GM21515 (cell line): ENCODE measurements around the gene FBXW5.
A peak's percentile ranks its signal among the peaks of the same experiment; 100 is the strongest.

Experiments
- ATAC-seq: cut with Tn5 transposase; IDR thresholded peaks from one replicate; pipeline ENCODE4 v1.9.1; 2021; ENCODE audit not compliant: unreplicated experiment

The FBXW5 gene

DNA sequence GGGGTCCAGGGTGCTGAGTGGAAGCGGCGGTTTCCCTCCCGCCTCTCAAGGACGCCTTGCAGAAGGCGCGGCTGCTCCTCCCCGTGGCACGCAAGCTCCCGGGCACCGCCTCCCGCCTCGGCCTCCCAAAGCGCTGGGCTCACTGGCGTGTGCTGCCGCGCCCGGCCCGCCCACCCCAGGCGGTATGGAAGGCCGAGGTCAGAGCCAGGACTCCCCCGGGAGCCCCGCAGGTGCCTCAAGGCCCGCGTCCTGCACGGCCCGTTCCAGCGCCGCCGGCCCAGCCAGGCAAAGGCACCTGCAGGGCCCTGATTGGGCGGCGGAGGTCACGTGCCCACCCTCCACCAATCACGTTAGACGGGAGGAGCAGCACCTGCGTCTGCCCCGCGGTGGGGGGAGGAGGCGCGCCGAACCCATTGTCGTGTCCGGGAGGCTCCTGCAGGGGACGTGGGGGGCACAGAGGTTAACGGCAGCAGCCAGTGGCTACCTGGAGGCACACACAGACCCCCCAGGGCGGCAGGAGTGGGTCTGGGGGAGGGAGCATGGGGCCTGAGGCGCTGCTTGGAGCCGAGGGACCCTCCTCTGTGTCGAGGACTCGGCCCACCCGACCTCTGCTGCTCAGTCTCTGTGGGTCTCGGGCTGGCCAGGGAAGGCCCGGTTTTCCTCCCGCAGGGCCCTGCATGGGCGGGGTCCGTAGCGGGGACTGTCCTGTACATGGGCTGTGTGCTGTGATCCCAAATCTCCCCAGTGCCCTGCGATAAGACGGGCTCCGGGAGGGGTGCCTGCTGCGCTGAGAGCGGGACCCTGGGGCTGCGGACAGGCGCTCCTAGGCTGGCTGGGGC lies 5.5 kb upstream of the FBXW5 start:
- ATAC-seq: no peak

DNA sequence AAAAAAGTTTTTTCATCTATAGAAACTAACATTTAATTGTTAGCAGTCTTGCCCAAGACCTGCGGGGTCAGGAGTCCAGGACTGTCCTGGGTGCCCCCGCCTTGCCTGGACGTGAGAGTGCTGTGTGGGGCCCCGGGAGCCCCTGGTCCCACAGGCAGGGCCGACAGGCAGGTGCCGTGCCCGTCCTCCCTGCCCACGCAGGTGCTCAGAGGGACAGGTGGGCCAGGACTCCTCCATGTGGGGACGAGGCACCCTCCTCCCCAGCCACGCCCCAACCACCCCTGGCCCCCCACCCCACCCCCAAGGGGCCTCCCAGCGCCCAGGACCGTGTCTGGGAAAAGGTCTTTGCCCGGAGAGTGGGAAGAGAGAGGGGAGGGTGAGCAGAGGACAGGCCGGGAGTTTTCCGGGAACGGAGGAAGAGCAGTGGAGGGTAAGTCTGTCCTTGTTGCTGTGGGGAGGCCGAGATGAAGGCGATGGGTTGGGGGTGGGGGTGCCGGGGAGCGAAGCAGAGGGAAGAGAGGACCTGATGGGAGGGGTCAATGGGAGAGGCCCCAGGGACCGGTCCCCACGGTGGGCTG lies 4.8 kb upstream of the FBXW5 start:
- no peak for ATAC-seq

DNA sequence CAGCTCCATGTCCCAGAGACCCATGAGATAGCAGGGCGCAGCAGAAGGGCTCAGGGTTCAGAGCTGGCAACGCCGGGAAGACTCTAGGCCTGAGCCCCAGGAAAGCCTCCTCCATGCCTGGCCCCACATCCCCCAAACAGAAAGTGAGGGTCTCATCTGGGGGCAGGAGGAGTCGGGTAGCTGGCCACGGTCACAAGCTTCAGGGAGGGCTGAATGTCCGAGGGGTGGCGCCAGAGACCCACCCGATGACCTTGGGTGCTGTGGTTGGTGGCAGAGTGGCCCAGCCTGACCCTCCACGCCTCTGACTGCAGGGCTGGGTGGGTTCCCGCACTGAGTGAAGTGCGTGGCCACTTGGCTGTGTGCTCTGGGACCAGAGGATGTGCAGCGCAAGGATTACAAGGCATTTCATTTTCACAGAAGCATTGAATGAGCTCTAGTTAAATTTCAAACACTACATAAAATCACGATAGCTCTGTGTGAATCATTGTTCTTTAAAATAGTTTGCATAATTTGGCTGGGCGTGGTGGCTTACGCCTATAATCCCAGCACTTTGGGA lies 3.5 kb upstream of the FBXW5 start:
- no peak for ATAC-seq

DNA sequence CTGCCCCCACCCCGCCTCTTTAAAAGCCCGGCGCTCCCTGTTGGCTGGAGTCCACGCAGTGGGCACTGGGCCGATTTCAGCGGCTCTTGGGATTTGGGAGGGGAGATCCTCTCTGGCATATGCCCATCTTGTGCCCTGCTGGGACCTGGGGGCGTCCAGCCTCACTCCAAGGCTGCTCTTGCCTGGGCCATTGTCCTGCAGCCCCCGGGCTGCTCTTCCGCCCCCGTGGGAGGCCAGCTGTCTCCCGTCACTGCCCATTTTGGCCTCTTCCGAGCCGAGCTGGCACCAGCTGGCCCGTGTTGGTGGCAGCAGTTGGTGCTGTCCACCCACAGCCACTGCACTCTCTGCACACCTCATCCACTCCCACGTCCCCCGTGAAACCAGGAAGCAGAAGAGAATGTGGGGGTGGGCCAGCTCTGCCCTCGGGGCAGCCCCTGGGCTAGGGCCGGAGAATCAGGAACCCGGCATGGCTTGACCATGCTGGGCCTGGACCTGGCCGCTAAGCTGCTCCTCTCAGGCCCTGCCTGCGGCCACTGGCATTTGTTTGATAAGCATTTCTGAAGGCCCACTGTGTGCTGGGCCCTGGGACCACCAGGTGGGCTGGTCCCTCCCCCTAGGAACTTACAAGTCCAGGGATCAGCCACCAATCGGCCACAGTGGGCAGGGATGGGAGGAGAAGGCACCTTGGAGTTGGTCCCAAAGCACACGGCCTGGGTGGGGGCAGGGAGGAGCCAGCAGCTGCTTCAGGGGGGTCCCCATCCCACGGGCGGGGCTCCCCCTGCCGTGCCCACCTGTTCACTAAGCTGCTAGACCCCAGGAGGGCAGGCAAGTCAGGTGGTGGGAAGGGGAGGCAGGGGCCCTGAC lies 2.7 kb upstream of the FBXW5 start:
- no peak for ATAC-seq

DNA sequence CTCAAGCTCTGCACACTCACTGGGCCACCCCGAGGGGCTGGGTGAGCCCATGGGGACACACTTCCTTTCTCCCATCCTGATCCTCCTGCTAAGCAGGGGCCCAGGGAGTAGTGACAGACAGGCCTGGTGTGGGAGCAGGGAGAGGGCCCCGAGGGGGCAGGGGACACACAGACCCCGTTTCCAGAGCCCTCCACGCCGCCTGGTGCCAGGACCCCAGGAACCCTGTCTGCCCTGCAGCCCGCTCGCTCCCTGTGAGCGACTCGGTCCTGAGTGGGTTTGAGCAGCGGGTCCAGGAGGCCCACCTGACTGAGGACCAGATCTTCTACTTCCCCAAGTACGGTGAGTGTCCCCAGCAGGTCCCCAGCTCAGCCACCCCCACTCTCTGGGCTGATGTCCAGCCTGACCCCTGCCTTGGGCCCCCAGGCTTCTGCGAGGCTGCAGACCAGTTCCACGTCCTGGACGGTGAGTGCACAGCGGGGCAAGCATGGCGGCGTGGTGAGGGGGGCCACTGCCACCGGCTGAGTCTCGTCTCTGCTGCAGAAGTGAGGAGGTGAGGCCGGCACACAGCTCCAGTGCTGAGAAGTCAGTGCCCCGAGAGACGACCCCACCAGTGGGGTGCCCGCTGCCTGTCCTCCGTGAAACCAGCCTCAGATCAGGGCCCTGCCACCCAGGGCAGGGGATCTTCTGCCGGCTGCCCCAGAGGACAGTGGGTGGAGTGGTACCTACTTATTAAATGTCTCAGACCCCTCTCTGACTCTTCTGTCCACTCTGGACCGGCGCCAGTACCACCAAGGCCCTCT lies 1.9 kb upstream of the FBXW5 start:
- no peak for ATAC-seq

DNA sequence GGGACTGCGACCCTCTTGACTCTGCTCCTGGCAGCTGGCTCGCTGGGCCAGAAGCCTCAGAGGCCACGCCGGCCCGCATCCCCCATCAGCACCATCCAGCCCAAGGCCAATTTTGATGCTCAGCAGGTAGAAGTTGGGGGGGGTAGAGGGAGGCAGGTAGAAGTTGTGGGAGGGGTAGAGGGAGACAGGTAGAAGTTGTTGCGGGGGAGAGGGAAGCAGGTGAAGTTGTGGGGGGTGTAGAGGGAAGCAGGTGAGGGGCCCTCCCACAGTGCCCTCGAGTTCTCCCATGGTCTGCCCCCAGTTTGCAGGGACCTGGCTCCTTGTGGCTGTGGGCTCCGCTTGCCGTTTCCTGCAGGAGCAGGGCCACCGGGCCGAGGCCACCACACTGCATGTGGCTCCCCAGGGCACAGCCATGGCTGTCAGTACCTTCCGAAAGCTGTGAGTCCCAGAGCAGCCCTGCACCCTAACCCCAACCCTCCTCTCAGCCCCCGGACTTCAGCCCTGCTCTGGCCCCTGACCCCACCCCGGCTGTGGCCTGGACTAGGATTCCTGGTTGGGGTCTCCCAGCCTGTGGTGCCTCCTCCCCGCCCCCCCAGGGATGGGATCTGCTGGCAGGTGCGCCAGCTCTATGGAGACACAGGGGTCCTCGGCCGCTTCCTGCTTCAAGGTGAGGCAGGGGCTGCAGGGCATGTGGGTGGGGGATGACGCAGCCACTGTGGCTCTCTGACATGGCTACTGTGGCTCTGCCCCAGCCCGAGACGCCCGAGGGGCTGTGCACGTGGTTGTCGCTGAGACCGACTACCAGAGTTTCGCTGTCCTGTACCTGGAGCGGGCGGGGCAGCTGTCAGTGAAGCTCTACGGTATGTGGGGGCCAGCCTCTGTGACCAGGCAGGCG lies 1.0 kb upstream of the FBXW5 start:
- no peak for ATAC-seq

DNA sequence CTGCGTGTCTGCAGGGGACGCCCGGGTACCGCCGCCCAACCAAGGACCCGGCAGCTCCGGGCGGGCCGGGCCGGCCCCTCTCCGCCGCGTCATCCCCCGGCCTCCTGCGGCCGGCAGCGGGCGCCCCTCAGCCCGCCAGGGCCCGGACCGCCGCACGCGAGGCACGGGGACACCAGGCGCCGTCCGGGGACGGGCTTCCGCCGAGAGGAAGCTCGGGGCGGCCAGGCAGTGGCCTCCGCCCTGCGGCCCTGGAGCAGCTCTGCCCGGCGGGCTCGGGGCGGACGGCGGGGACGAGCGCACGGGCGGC lies 373 bp downstream of the FBXW5 start:
- peak; percentile 35 for ATAC-seq

DNA sequence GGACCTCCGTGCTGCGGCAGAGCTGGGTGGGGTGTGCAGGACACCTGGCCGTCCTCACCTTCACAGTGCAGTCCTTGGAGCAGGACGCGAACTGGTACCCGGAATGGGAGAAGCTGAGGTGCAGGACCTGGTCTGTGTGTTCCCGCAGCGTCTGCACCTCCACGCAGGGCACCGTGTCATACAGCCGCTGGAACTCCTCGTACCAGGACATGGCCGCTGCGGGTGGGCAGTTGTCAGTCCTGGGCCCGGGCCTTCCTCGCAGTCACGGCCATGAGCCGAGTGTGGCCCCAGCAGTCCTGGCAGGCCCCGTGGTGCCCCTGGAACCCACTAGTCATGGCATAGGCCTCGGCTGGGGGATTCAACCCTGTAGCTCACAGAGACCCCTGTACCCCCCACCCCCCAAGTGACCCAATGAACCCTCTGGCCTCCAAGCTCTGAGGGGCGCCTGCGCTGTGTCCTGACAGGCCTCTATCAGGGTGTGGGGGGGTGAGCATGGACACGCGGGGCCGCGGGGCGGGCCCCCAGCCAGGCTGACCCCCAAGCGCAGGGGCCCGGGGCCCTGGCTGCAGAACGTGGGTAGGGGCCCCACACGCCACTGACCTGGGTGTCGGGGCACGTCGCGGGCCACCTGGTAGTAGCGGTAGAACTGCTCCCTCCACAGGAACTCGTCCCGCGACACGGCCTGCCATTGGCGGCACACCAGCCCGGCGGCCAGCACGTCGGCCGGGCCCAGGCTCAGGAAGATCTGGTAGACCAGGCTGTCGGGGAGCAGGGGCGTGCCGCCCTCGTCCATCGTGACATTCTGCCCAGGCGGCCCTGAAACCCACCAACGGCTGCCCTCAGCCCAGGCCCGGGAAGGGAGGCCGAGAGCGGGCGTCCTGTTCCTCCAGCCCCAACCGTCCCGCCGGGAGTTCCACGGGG lies 987 bp downstream of the FBXW5 start:
- peak; percentile 8 for ATAC-seq

DNA sequence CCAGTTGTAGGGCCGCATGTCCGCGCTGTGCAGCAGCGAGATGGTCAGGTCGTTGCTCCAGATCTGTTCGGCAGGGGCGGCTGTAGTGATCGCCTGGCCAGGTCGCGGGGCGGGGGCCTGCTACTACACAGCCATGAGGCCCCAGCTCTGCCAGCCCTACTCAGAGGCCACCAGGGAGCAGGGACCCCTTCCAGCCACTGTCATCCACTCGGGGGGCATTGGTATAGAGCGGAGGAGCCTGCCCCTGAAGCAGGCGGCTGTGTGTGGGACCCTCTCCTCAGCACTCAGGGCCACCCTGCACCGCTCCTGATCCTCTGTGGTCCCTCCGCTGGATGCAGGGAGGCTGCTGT lies 1.7 kb downstream of the FBXW5 start:
- ATAC-seq: no peak

DNA sequence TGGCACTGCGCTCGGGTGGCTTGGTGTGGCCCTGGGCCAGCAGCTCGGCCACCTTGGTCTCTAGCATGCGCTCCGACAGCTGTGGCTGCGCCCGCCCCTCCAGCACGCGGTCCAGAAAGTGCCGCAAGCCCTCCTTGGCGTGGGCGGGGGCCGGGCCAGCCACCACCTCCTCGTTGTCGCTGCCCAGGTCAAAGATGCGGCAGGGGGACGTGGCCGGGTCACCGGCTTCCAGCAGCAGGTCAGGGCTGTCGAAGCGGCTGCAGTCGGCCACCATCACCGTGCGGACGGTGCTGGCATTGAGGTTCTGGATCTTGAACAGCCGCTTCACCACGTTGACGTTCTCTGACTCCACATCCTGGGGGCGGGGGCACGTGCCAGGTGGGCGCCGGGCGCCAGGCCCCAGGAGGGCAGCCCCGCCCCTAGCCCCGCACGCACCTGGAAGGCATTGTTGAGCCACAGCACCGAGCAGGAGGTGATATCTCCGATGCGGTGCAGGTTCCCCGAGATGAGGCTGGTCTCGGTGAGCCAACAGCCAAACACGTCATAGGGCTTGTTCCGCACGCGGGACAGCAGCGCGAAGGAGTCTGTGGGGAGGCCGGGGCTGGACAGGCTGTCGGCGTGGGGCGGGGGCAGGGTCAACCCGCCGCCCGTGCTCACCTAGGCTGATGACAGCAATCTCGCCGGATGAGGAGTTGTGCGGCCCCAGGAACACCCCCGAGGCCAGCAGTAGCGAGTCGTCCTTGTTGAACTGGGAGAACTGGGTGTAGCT lies 2.2 kb downstream of the FBXW5 start:
- ATAC-seq: no peak

DNA sequence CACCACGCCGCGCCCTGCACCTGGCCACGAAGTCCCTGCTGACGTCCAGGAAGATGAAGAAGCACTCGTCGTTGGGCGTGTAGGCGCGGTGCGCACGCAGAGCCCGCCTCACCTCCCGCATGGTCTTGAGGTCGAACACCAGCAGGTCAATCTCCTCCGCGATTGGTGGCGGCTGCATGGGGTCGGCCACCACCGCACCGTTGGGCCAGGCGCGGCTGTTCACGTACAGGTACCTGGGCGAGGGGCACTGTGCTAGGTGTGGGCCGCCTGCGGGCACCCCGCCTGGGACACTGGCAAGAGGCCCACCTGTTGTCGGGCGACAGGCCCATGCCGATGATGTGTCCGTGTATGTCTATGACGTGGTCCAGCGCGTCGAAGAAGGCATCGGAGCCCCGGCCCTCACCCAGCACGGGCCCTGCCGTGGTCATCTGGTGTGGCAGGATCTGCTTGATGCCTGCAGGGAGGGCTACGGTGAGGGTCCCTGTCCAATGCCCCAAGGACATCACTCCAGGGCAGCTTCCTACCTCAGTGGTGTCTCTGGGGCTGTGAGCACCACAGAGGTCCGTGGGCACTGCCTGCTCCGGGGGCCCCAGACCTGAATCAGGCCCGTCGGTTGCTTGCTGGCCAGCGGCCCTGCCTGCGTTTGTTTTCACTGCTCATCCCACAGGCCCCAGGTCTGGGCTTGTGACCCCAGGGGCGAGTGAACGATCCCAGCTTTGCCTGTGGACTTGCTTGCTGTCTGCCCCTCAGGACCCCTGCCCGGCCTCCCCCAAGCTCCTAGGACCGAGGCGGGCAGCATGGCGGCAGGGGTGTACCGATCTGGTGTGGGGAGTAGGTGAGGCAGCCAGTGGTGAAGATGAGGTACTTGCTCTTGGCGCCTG lies 3.1 kb downstream of the FBXW5 start:
- ATAC-seq: no peak

DNA sequence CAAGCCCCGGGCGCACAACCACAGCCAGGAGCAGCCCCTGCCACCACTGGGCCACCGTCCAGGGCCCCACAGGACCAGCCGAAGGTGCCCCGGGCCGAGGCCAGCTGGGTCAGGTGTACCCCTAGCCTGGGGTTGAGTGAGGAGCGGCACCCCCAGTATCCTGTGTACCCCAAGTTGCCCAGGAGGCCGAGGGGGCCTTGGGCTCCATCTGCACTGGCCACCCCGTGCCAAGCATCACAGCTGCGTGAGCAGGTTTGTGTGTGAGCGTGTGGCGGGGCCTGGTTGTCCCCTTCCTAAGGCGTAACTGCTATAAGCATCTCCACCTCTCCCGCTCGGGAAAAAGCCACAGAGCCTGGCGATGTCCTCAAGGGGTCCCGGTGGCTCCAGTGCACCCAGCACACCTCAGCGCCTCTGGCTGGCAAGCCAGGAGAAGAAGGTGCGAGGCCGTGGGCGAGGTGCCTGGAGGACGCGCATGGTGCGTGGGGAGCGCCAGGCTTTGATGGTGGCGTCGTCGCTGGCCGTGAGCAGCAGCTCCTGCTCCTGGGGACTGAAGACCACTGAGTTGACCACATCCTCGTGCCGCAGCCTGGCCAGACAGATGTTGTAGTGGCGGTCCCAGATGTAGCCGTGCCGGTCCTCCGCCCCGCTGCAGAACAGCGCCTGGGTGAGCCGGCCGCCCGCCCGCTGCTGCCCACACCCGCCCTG lies 3.9 kb downstream of the FBXW5 start:
- no peak for ATAC-seq

DNA sequence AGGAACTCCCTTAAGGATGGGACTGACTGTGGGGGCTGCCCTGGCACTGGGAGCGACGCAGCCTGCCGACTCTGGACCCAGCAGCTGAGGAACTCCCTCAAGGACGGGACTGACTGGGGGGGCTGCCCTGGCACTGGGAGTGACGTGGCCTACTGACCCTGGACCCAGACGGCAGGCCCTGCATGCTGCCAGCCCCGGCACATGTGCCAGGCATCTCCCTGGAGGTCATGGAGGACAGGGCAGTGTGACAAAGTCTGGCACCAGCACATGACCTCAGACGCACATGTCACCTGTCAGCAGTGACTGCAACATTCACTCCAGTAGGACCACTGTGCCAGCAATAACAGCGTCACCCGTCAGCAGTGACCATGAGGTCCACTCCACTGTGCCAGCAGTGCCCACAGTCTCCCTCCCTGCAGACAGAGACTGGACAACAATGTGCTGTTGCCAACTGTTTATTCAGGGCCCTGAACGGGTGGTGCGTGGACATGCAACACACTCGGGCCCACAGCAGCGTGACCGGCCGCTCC lies 4.5 kb downstream of the FBXW5 start:
- no peak for ATAC-seq

DNA sequence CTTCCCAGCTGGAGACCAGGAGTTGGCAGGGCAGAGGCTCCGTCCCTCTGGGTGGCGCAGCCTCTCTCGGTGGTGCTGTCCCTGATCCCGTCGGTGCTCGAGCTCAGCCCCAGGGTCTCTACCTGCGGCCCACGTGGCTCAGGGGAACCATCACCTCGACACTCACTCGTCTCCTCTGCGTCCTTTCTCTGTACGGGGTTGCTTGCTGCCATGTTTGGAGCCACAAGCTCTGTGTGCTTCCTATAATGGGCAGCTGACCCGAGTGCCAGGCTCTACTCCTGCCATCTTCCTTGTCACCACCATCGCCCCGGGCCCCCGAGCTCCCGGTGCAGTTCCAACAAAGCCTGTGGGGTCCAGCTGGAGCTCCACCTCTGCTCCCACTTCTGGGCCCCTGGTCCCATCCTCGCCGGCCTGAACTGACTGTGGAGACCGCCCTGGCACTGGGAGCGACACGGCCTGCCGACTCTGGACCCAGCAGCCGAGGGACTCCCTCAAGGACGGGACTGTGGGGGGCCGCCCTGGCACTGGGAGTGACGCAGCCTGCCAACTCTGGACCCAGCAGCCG lies 5.0 kb downstream of the FBXW5 start:
- ATAC-seq: no peak

DNA sequence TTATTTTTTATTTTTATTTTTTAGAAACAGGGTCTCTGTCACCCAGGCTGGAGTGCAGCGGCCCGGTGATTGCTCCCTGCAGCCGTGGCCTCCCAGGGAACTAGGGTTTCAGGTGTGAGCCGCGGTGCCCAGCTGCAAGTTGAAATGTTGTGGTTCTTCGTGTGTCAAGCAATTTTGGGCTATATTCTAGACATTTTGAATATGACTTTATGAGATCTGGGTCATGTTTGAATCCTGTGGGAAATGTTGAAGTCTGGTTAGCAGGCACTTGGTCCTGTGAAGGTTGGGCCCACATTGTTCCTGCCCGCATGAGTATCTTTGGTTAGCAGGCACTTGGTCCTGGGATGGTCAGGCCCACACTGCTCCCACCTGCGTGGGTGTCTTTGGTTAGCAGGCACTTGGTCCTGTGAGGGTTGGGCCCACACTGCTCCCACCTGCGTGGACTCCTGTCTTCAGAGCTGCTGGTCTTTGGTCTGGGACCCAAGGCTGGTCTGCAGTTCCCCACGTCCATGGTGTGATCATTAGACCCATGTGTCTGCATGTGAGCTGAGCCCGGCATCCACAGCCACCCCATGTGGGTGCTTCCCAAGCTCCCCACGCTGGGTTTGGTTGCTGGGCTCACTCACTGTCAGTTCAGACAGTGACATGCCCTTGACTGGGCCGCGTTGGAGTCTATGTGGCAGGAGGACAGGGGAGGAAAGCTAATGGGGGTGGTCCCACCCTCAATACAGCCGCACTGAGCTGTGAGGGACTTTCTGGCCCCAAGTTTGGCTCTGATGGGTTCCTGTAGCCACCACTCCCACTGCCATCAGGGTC lies 7.1 kb downstream of the FBXW5 start:
- no peak for ATAC-seq
